IMR-90 (cell line): Measurements from ENCODE around the gene NLGN3. TPM values are rescaled to one million over a fixed set of nuclear protein-coding genes. Genes with fewer than 3 reads are reported as not detected.

Experiments
- ATAC-seq: fragments of 200-7000 bp; cut with Tn5 transposase; 2 replicates; pipeline ENCODE4 v1.9.1; 2020; ENCODE audit warnings: low read depth, mild to moderate bottlenecking, moderate library complexity
- BruUV-seq: library from RNA; stranded (reverse); fragments of 400-500 nt; replicated peaks from 2 replicates; lab custom pipeline; 2021; lab: Mats Ljungman, UMichigan
- CTCF ChIA-PET: fragments of 300-600 bp; formaldehyde crosslinking; extraction: SDS; loops from one replicate; lab custom pipeline; 2021; ENCODE audit warnings: antibody characterized with exemption; lab: Yijun Ruan, JAX
- POLR2A ChIA-PET: fragments of 300-600 bp; sonication (Branson Sonifier 250); formaldehyde crosslinking; loops from one replicate; lab custom pipeline; 2022; ENCODE audit warnings: antibody characterized with exemption; ENCODE audit not compliant: unreplicated experiment; lab: Charles Lee
- DNase-seq: peaks from one replicate; pipeline ENCODE4 v3.0.0; 2013
- H2AFZ ChIP-seq: replicated peaks from 2 replicates; pipeline ENCODE3; 2013; ENCODE audit warnings: low read length, mild to moderate bottlenecking; ENCODE audit not compliant: poor library complexity
- H2AK5ac ChIP-seq: 2 replicates; pipeline ENCODE4 v1.6.1; 2013; ENCODE audit warnings: low read depth, low read length, inconsistent platforms
- H2AK9ac ChIP-seq: replicated peaks from 2 replicates; pipeline ENCODE3; 2013; ENCODE audit warnings: mild to moderate bottlenecking, low read depth, low read length, moderate library complexity; ENCODE audit not compliant: poor library complexity
- H2BK120ac ChIP-seq: 2 replicates; pipeline ENCODE4 v1.6.1; 2013; ENCODE audit warnings: low read depth, low read length, inconsistent platforms
- H2BK15ac ChIP-seq: 3 replicates; pipeline ENCODE4 v1.6.1; 2013; ENCODE audit warnings: low read depth, low read length, inconsistent platforms
- H2BK20ac ChIP-seq: 2 replicates; pipeline ENCODE4 v1.6.1; 2013; ENCODE audit warnings: low read depth, mild to moderate bottlenecking, inconsistent platforms, low read length, moderate library complexity
- H2BK5ac ChIP-seq: 2 replicates; pipeline ENCODE4 v1.6.1; 2013; ENCODE audit warnings: mild to moderate bottlenecking, low read depth, low read length, inconsistent platforms; ENCODE audit not compliant: poor library complexity, severe bottlenecking
- H3K14ac ChIP-seq: replicated peaks from 2 replicates; pipeline ENCODE4 v1.6.1; 2013; ENCODE audit warnings: low read depth, low read length, inconsistent platforms
- H3K18ac ChIP-seq: 2 replicates; pipeline ENCODE4 v1.6.1; 2013; ENCODE audit warnings: low read depth, low read length, control low read depth
- H3K23ac ChIP-seq: 2 replicates; pipeline ENCODE4 v1.6.1; 2013; ENCODE audit warnings: low read depth, low read length, inconsistent platforms
- H3K27ac ChIP-seq: 2 replicates; pipeline ENCODE4 v1.5.1; 2013; ENCODE audit warnings: mild to moderate bottlenecking, control low read depth, low read length; ENCODE audit not compliant: insufficient read depth
- H3K27me3 ChIP-seq: 2 replicates; pipeline ENCODE4 v1.6.1; 2013; ENCODE audit warnings: low read length; ENCODE audit not compliant: control insufficient read depth, insufficient read depth
- H3K36me3 ChIP-seq: 2 replicates; pipeline ENCODE4 v1.6.1; 2013; ENCODE audit warnings: low read length, mixed read lengths; ENCODE audit not compliant: control insufficient read depth, insufficient read depth
- H3K4ac ChIP-seq: 2 replicates; pipeline ENCODE4 v1.6.1; 2013; ENCODE audit warnings: low read depth, low read length, inconsistent platforms
- H3K4me1 ChIP-seq: 2 replicates; pipeline ENCODE4 v1.6.1; 2013; ENCODE audit warnings: low read length, mixed read lengths; ENCODE audit not compliant: control insufficient read depth, insufficient read depth
- H3K4me2 ChIP-seq: 2 replicates; pipeline ENCODE4 v1.6.1; 2013; ENCODE audit warnings: low read depth, mild to moderate bottlenecking, control low read depth, low read length, moderate library complexity
- H3K4me3 ChIP-seq: 2 replicates; pipeline ENCODE4 v1.5.1; 2013; ENCODE audit warnings: low read depth, mild to moderate bottlenecking, control low read depth, low read length, moderate library complexity; ENCODE audit not compliant: insufficient read depth
- H3K56ac ChIP-seq: 2 replicates; pipeline ENCODE4 v1.6.1; 2013; ENCODE audit warnings: low read length, inconsistent platforms; ENCODE audit not compliant: insufficient read depth; ENCODE audit errors: extremely low read depth
- H3K79me1 ChIP-seq, 2 experiments: 2 replicates each; pipeline ENCODE4 v1.6.1; 2013; ENCODE audit warnings: low read length in 2 of 2, inconsistent platforms in 1 of 2, low read depth in 1 of 2
- H3K9ac ChIP-seq: 2 replicates; pipeline ENCODE4 v1.6.1; 2013; ENCODE audit warnings: low read depth, low read length, control low read depth
- H3K9me1 ChIP-seq: 2 replicates; pipeline ENCODE4 v1.6.1; 2013; ENCODE audit warnings: low read length, inconsistent platforms; ENCODE audit not compliant: insufficient read depth
- H3K9me3 ChIP-seq: 2 replicates; pipeline ENCODE4 v1.6.1; 2013; ENCODE audit warnings: low read length; ENCODE audit not compliant: control insufficient read depth, insufficient read depth
- H4K20me1 ChIP-seq: 2 replicates; pipeline ENCODE4 v1.6.1; 2013; ENCODE audit warnings: low read length, inconsistent platforms; ENCODE audit not compliant: insufficient read depth
- H4K5ac ChIP-seq: 2 replicates; pipeline ENCODE4 v1.6.1; 2013; ENCODE audit warnings: mild to moderate bottlenecking, low read depth, low read length, control low read depth
- H4K8ac ChIP-seq, 2 experiments: 2 replicates each; pipeline ENCODE4 v1.6.1; 2013; ENCODE audit warnings: low read depth in 2 of 2, low read length in 2 of 2, control low read depth in 1 of 2, inconsistent platforms in 1 of 2
- H4K91ac ChIP-seq: 2 replicates; pipeline ENCODE4 v1.6.1; 2013; ENCODE audit warnings: low read depth, low read length, inconsistent platforms; ENCODE audit not compliant: insufficient read depth
- BHLHE40 ChIP-seq: fragments of 150-350 bp; IDR thresholded peaks from 2 replicates; pipeline ENCODE4 v1.6.1; 2016; ENCODE audit warnings: mild to moderate bottlenecking, low read depth, low read length
- CEBPB ChIP-seq: IDR thresholded peaks from 2 replicates; pipeline ENCODE4 v1.6.1; 2012; ENCODE audit warnings: low read depth, low read length, improper control_type of control experiment
- CHD1 ChIP-seq: IDR thresholded peaks from 2 replicates; pipeline ENCODE4 v1.6.1; 2012; ENCODE audit warnings: low read depth, low read length, improper control_type of control experiment
- FOS ChIP-seq: fragments of 150-350 bp; IDR thresholded peaks from 2 replicates; pipeline ENCODE4 v1.6.1; 2016; ENCODE audit warnings: low read depth, low read length
- MAFK ChIP-seq: IDR thresholded peaks from 2 replicates; pipeline ENCODE4 v1.6.1; 2012; ENCODE audit warnings: low read depth, low read length, improper control_type of control experiment
- MAZ ChIP-seq: IDR thresholded peaks from 2 replicates; pipeline ENCODE4 v1.6.1; 2012; ENCODE audit warnings: low read depth, mild to moderate bottlenecking, low read length, improper control_type of control experiment, moderate library complexity, borderline replicate concordance
- MXI1 ChIP-seq: IDR thresholded peaks from 2 replicates; pipeline ENCODE4 v1.6.1; 2012; ENCODE audit warnings: low read depth, mild to moderate bottlenecking, low read length, moderate library complexity, borderline replicate concordance
- NFE2L2 ChIP-seq: fragments of 150-350 bp; IDR thresholded peaks from 2 replicates; pipeline ENCODE4 v1.6.1; 2016; ENCODE audit warnings: low read depth, mild to moderate bottlenecking, low read length
- POLR2A ChIP-seq: IDR thresholded peaks from 2 replicates; pipeline ENCODE4 v1.6.1; 2012; ENCODE audit warnings: mild to moderate bottlenecking, low read depth, low read length
- RAD21 ChIP-seq: IDR thresholded peaks from 2 replicates; pipeline ENCODE4 v1.6.1; 2012; ENCODE audit warnings: low read length, improper control_type of control experiment
- RCOR1 ChIP-seq: IDR thresholded peaks from 2 replicates; pipeline ENCODE4 v1.6.1; 2012; ENCODE audit warnings: mild to moderate bottlenecking, low read length, improper control_type of control experiment; ENCODE audit not compliant: insufficient replicate concordance
- RFX5 ChIP-seq: IDR thresholded peaks from 2 replicates; pipeline ENCODE4 v1.8.0; 2012; ENCODE audit warnings: low read depth, mild to moderate bottlenecking, low read length, moderate library complexity
- SMC3 ChIP-seq: fragments of 150-350 bp; IDR thresholded peaks from 2 replicates; pipeline ENCODE4 v1.6.1; 2016; ENCODE audit warnings: low read depth, mild to moderate bottlenecking, antibody characterized with exemption, low read length, moderate library complexity
- WGBS, 2 experiments: methylation state at CpG; one replicate each; pipeline versions ENCODE4 v1.1.5 to v1.1.7; 2013; ENCODE audit warnings: missing lambda C conversion rate in 2 of 2; ENCODE audit not compliant: insufficient read length in 1 of 2; ENCODE audit errors: extremely low coverage in 2 of 2; 5-methylcytosine and 5-hydroxymethylcytosine counted together
- dilution Hi-C: fragments of 300-500 bp; cut with HindIII; formaldehyde crosslinking; loops from one replicate; pipeline ENCODE4 v1.14.3; 2018; ENCODE audit warnings: low sequenced_read_pairs; ENCODE audit not compliant: unreplicated experiment
- in situ Hi-C: fragments of 300-500 bp; cut with MboI; formaldehyde crosslinking; loops from 3 replicates; pipeline ENCODE4 v1.14.3; 2019; ENCODE audit warnings: low sequenced_read_pairs, inconsistent platforms, mixed read lengths
- intact Hi-C: fragments of 100-400 bp; cut with micrococcal nuclease; formaldehyde crosslinking; loops from 2 replicates; pipeline ENCODE4 v1.10.0; 2022
- polyA plus RNA-seq, 3 experiments: library from polyadenylated mRNA; depleted of rRNA; stranded (reverse); fragments of >200 nt; gene quantifications; 2 replicates each; pipeline ENCODE4 v1.2.3, GENCODE V29; 2012; ENCODE audit warnings: low replicate concordance in 1 of 3
- total RNA-seq: library from RNA; depleted of rRNA; stranded (reverse); fragments of >200 nt; gene quantifications from 2 replicates; pipeline ENCODE4 v1.2.3, GENCODE V29; 2012
- TF ChIP-seq, protein P1 (sequence below): fragments of 150-350 bp; IDR thresholded peaks from 2 replicates; pipeline ENCODE4 v1.6.1; 2016; ENCODE audit warnings: low read depth, mild to moderate bottlenecking, low read length, moderate library complexity, borderline replicate concordance
- TF ChIP-seq, protein P2 (sequence below): conservative IDR thresholded peaks from 2 replicates; pipeline ENCODE4 v1.5.1; 2012; ENCODE audit warnings: mild to moderate bottlenecking, low read depth, low read length, improper control_type of control experiment
- TF ChIP-seq, protein P3 (sequence below): fragments of 150-350 bp; IDR thresholded peaks from 2 replicates; pipeline ENCODE4 v1.6.1; 2017; ENCODE audit warnings: mild to moderate bottlenecking, antibody characterized with exemption, low read length, low read depth

The NLGN3 gene
- total and polyA plus RNA-seq, 2 of the 4 experiments (the other 2 are of a cell fraction): 0.18 to 0.39 TPM

DNA sequence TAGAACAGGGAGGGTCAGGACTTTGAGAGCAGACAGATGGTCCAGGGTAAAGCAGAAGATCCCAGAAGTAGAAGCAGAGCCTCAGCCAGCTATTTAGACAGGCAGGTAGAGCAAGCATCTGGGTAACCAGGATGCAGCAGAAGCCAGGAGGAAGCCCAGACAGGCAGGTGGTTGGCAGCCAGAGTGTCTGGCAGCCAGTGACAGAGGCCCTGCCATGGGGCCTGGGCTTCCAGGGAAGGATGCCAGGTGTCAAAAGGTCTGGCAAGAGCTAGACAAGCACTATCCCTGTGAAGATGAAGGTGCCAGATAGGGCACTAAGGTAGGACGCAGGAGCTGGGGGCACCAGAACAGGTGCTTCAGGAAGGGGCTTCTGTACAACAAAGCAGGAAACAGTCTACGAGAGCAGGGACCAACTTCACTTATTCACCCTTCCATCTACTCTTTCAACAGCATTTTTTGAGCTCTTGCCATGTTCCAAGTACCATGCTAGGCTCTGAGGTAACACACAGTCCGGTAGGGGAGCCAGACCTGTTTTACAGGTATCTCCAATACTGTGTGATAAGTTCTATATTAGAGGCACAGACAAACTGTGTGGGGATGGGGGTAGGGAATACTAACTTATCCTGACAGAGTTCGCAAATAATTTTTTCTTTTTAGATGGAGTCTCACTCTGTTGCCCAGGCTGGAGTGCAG lies 40.3 kb downstream of the NLGN3 start:
- no peak overlapping the region for H2AFZ ChIP-seq
- H3K4ac ChIP-seq: no peak overlapping the region
- H4K20me1 ChIP-seq: no peaks in the 10 kb centered on the region; the same call in 1 of the 2 replicates
- no peak overlapping the region for H3K56ac ChIP-seq
- in situ Hi-C loops: no loop called here
- H3K18ac ChIP-seq: no peak overlapping the region
- H3K27me3 ChIP-seq: peaks cover 2% of the 10 kb centered on the region; the same call in 1 of the 2 replicates
- no peaks in the 10 kb centered on the region for H3K9me3 ChIP-seq
- H3K23ac ChIP-seq: no peak overlapping the region
- no peak overlapping the region for H4K91ac ChIP-seq
- no peak overlapping the region for H4K8ac ChIP-seq
- BruUV-seq: no TSS peak
- no peak overlapping the region for H3K27ac ChIP-seq
- intact Hi-C loops: no loop called here
- no peak overlapping the region for H2BK5ac ChIP-seq
- H2AK9ac ChIP-seq: no peak overlapping the region
- ChIA-PET POLR2A (no interaction called here), CTCF (no interaction called here)
- no peak overlapping the region for H3K4me2 ChIP-seq
- H3K4me1 ChIP-seq: peaks cover 4% of the 10 kb centered on the region; the same call in 1 of the 2 replicates
- no peak overlapping the region for H2BK15ac ChIP-seq
- no peaks in the 10 kb centered on the region for H3K79me1 ChIP-seq
- no peak for ATAC-seq
- TF ChIP-seq FOS (no peak), CEBPB (no peak), NFE2L2 (no peak), POLR2A (no peak), BHLHE40 (no peak), RAD21 (no peak), MXI1 (no peak), MAZ (no peak), SMC3 (no peak), RFX5 (no peak), RCOR1 (no peak), CHD1 (no peak), MAFK (no peak)
- TF ChIP-seq, protein P1, sequence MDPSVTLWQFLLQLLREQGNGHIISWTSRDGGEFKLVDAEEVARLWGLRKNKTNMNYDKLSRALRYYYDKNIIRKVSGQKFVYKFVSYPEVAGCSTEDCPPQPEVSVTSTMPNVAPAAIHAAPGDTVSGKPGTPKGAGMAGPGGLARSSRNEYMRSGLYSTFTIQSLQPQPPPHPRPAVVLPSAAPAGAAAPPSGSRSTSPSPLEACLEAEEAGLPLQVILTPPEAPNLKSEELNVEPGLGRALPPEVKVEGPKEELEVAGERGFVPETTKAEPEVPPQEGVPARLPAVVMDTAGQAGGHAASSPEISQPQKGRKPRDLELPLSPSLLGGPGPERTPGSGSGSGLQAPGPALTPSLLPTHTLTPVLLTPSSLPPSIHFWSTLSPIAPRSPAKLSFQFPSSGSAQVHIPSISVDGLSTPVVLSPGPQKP: no peak
- TF ChIP-seq, protein P2, sequence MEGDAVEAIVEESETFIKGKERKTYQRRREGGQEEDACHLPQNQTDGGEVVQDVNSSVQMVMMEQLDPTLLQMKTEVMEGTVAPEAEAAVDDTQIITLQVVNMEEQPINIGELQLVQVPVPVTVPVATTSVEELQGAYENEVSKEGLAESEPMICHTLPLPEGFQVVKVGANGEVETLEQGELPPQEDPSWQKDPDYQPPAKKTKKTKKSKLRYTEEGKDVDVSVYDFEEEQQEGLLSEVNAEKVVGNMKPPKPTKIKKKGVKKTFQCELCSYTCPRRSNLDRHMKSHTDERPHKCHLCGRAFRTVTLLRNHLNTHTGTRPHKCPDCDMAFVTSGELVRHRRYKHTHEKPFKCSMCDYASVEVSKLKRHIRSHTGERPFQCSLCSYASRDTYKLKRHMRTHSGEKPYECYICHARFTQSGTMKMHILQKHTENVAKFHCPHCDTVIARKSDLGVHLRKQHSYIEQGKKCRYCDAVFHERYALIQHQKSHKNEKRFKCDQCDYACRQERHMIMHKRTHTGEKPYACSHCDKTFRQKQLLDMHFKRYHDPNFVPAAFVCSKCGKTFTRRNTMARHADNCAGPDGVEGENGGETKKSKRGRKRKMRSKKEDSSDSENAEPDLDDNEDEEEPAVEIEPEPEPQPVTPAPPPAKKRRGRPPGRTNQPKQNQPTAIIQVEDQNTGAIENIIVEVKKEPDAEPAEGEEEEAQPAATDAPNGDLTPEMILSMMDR: no peak
- TF ChIP-seq, protein P3, sequence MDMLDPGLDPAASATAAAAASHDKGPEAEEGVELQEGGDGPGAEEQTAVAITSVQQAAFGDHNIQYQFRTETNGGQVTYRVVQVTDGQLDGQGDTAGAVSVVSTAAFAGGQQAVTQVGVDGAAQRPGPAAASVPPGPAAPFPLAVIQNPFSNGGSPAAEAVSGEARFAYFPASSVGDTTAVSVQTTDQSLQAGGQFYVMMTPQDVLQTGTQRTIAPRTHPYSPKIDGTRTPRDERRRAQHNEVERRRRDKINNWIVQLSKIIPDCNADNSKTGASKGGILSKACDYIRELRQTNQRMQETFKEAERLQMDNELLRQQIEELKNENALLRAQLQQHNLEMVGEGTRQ: no peak
- H2BK120ac ChIP-seq: no peak overlapping the region
- no peak overlapping the region for H2BK20ac ChIP-seq
- dilution Hi-C loops: no loop called here
- H3K36me3 ChIP-seq: no peaks in the 10 kb centered on the region
- no peaks in the 10 kb centered on the region; the same call in 1 of the 2 replicates for H3K9me1 ChIP-seq
- DNase-seq: no peak
- H3K14ac ChIP-seq: no peak overlapping the region
- H3K4me3 ChIP-seq: no peak overlapping the region
- no peak overlapping the region for H3K9ac ChIP-seq
- WGBS, 2 experiments: no CpG with 5 or more reads among the region's 4 CpGs
- H2AK5ac ChIP-seq: no peak overlapping the region
- H4K5ac ChIP-seq: no peak overlapping the region
